ENCODE results near the gene ARHGEF33. TPM values are rescaled to one million over a fixed set of nuclear protein-coding genes. Genes with fewer than 3 reads are reported as not detected.

The ARHGEF33 gene
- total and polyA plus RNA-seq, 5 experiments from 2014 or later: 1.0 TPM; not detected in 4

DNA sequence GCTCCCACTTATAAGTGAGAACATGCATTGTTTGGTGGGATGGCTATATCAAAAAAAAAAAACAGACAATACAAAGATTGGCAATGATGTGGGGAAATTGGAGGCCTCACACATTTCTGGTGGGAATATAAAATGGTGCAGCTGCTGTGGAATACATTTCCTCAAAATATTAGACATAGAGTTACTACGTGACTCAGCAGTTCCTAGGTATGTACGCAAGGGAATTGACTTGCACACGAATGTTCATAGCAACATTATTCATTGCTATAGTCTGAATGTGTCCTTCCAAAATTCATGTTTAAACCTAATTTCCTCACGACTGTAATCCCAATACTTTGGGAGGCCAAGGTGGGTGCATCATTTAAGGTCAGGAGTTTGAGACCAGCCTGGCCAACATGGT lies 2.3 kb upstream of the ARHGEF33 start:
- Mint-ChIP-seq H3K27me3 (no peaks in the 10 kb centered on the region), H3K4me3 (no peak overlapping the region)
- POLR2A ChIA-PET: no interaction called here

DNA sequence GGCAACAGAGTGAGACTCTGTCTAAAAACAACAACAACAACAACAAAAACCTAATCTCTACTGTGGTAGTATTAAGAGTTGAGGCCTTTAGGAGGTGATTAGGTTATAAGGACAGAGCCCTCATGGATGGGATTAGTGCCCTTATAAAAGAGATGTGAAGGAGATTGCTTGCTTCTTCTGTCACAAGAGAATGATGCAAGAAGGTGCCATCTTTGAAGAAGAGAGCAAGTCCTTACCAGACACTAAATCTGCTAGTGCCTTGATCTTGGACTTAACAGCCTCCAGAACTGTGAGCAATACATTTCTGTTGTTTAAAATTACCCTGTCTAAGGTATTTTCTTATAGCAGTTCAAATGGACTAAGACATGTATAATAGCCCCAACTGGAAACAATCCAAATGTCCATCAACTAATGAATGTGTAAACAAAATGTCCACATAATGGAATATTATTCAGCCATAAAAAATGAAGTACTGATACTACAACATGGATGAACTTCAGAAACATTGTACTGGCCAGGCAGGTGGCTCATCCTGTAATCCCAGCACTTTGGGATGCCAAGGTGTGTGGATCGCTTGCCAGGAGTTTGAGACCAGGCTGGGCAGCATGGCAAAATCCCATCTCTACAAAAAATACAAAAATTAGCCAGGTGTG lies 1.6 kb upstream of the ARHGEF33 start:
- DNase-seq (no peak), ATAC-seq (no peak)
- Mint-ChIP-seq H3K4me1 (no peaks in the 10 kb centered on the region), H3K27me3 (no peaks in the 10 kb centered on the region), H3K9me3 (peaks cover 0 to 2% (median 0%) of the 10 kb centered on the region in 9 donors), H3K4me3 (no peak overlapping the region), H3K36me3 (peaks cover 0 to 2% (median 0%) of the 10 kb centered on the region in 3 donors), H3K27ac (no peak overlapping the region)
- POLR2A ChIA-PET: no interaction called here

More for the DNA sequence above, 2.3 kb upstream of the ARHGEF33 start:
- no peak for DNase-seq
- peaks cover 0 to 2% (median 0%) of the 10 kb centered on the region in 9 donors for H3K9me3 Mint-ChIP-seq
- ATAC-seq: no peak
- H3K4me1 Mint-ChIP-seq: no peaks in the 10 kb centered on the region
- H3K36me3 Mint-ChIP-seq: peaks cover 0 to 2% (median 0%) of the 10 kb centered on the region in 3 donors
- H3K27ac Mint-ChIP-seq: no peak overlapping the region

DNA sequence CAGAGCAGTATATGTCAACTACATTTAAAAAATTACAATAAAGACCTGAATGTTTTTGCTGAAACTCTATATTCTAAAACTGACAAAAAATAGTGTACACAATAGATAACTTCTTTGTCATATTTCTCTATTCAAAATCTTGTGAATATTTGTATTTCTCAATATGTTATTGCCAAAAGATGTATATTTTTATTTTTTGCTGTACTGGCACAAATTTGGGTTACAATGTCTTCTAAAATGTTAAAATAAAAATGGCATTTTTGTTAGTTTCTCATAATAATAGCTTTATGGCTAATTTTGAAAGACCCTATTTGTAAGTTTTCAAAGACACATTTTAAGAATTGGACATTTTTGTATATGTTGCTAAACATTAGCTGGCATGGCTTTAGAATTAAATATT lies 630 bp upstream of the ARHGEF33 start:
- Mint-ChIP-seq H3K4me3 (no peak overlapping the region), H3K4me1 (no peaks in the 10 kb centered on the region), H3K27ac (no peak overlapping the region), H3K36me3 (peaks cover 0 to 2% (median 0%) of the 10 kb centered on the region in 3 donors), H3K9me3 (peaks cover 0 to 2% (median 0%) of the 10 kb centered on the region in 9 donors), H3K27me3 (no peaks in the 10 kb centered on the region)
- no peak for ATAC-seq
- no peak for DNase-seq
- POLR2A ChIA-PET: no interaction called here

DNA sequence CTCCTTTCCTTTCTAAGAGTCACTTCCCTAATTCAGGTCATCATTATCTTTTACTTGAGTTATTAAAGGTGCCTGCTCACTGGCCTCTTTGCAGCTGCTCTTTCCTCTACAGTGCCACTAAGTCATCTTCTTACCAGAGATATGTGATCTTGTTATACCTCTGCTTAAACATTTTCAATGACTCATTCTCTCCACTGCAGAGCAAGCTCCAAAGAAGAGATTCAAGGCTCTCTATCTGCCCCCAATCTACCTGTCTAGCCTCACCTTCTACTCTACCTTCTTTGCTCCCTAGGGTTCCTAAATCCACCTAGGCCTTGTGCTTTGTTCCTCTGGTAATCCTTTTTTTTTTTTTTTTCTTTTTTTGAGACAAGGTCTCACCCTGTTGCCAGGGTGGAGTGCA lies 3.1 kb downstream of the ARHGEF33 start:
- Mint-ChIP-seq H3K36me3 (no peaks in the 10 kb centered on the region), H3K9me3 (peaks cover 0 to 2% (median 0%) of the 10 kb centered on the region in 9 donors), H3K27me3 (peaks cover 0 to 9% (median 3%) of the 10 kb centered on the region in 5 donors), H3K4me1 (no peaks in the 10 kb centered on the region), H3K4me3 (no peak overlapping the region), H3K27ac (peak overlapping the region in 1 of 10 donors; percentile 24)
- no peak for ATAC-seq
- no peak for DNase-seq
- POLR2A ChIA-PET: no interaction called here

DNA sequence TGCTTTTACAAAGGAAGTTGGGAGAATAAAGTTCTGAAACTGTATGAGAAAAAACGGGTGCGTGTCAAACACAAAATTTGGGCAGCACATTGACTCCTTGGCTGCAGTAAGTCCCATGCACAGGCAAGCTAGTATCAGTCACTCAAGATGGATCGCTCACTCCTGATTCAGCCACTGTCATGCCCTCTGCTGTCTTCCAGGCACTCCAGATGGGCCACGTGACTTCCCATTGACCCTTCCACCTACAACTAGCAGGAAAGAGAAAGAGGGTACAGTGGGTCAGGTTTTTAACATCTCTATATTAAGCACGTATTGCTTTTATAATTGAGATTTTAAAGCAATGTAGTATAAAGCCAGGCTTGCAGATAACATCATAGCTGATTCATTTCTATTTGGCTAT lies 8.6 kb downstream of the ARHGEF33 start:
- Mint-ChIP-seq H3K36me3 (no peaks in the 10 kb centered on the region), H3K4me1 (no peaks in the 10 kb centered on the region), H3K9me3 (no peaks in the 10 kb centered on the region), H3K27me3 (peaks cover 2 to 11% (median 4%) of the 10 kb centered on the region in 5 donors), H3K4me3 (no peak overlapping the region), H3K27ac (no peak overlapping the region)
- POLR2A ChIA-PET: no interaction called here
- DNase-seq (no peak), ATAC-seq (no peak)

DNA sequence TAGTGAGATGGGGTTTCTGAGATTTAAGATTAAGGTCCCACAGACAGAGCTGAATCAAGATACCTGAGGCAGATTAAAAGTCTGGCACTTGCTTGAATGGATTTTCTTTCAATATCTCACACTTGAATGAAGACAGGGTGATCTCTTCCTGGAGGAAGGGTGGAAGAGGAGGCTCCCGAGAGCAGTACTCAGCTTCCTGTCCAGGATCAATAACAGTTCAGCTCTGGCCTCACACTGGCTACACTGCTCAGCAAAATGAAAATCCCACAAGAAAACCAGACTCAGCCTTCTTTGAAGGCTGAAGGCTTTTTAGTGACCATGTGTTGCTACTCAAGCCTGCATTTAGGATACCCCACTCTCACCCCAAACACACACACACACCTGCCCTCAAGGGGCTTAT lies 11.1 kb downstream of the ARHGEF33 start:
- H3K4me3 Mint-ChIP-seq: no peak overlapping the region
- POLR2A ChIA-PET: no interaction called here
- no peaks in the 10 kb centered on the region for H3K4me1 Mint-ChIP-seq
- H3K36me3 Mint-ChIP-seq: no peaks in the 10 kb centered on the region
- ATAC-seq (no peak), DNase-seq (no peak)
- no peaks in the 10 kb centered on the region for H3K9me3 Mint-ChIP-seq
- H3K27ac Mint-ChIP-seq: no peak overlapping the region
- H3K27me3 Mint-ChIP-seq: peaks cover 2 to 11% (median 4%) of the 10 kb centered on the region in 5 donors

DNA sequence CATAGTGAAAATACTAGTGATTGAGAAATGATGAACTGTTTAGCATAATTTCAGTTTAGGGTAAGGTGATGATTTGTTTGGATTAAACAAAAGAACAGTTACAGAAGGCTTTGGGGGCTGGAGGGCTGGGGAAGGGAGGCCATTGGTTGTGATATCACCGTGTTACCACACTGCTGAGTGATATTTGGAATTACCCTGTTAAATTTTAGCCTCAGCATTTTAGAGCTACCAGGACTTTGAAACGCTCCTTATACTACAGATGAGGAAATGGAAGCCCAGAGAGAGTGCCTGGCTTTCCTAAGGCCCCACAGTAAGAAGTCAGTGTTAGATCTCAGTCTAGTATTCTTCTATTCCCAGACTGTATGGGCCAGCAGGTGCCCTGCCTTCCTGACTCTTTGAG lies 15.6 kb downstream of the ARHGEF33 start:
- DNase-seq (no peak), ATAC-seq (no peak)
- Mint-ChIP-seq H3K27me3 (no peaks in the 10 kb centered on the region), H3K9me3 (no peaks in the 10 kb centered on the region), H3K27ac (peak overlapping the region in 1 of 10 donors; percentile 3), H3K4me3 (no peak overlapping the region), H3K36me3 (no peaks in the 10 kb centered on the region), H3K4me1 (no peaks in the 10 kb centered on the region)
- POLR2A ChIA-PET: no interaction called here

DNA sequence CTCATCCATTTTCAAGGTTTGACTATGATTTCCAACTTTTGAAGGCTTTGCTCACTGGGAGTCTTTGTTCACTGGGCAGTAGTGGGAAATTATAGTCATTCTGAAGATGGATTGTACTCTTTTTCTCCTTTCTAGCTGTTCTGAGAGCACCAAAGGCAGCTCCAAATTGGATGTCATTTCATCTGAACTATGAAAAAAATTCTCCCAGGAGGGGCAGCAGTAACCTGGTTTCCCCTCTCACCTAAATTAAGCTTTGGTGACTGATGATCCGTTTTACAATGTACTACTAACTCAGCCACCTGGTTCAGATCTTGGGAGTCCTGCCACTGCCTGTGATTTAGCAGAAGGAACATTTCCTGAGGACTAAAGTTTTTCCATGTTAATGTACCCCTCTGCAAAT lies 17.6 kb downstream of the ARHGEF33 start:
- POLR2A ChIA-PET: interaction anchor here (0.7 kb wide), 1 partner anchor 15 kb away, joined by 3 read pairs; no protein-coding TSS in a partner anchor
- no peak for DNase-seq
- H3K9me3 Mint-ChIP-seq: no peaks in the 10 kb centered on the region
- no peak overlapping the region for H3K4me3 Mint-ChIP-seq
- no peak overlapping the region for H3K27ac Mint-ChIP-seq
- H3K27me3 Mint-ChIP-seq: no peaks in the 10 kb centered on the region
- no peak for ATAC-seq
- H3K4me1 Mint-ChIP-seq: no peaks in the 10 kb centered on the region
- no peaks in the 10 kb centered on the region for H3K36me3 Mint-ChIP-seq

DNA sequence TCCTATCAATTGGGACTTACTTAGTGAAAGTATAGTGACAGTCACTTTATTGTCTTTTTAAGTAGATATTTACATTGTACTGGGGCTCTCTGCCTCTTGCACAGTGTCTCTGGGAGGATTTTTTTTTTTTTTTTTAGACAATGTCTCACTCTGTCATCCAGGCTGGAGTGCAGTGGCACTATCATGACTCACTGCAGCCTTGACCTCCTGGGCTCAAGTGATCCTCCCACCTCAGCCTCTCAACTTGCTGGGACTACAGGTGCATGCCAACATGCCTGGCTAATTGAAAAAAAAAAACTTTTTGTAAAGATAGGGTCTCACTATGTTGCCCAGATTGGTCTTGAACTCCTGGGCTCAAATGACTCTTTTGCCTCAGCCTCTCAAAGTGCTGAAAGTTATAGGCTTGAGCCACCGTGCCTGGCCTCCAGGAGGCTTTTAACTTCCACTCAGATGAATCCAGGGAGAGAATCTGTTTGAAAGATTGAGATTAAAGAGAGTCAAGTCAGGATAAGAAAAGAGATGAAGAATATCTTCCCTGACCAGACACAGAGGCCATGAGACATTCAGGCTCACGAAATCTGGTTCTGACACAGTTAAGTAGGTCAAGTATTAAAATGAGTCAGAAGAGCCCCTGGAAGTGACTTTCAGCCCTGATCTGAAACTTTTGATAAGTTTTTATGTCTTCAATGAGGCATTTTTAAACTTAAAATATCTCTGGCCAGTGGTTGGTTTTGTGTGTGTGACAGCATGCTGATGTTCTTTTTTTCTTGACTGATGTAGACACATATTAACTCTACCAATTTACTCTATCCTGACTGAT lies 18.3 kb downstream of the ARHGEF33 start:
- Mint-ChIP-seq H3K27ac (peak overlapping the region in 1 of 10 donors; percentile 4), H3K9me3 (no peaks in the 10 kb centered on the region), H3K36me3 (no peaks in the 10 kb centered on the region), H3K4me1 (no peaks in the 10 kb centered on the region), H3K4me3 (no peak overlapping the region), H3K27me3 (no peaks in the 10 kb centered on the region)
- ATAC-seq (no peak), DNase-seq (no peak)
- POLR2A ChIA-PET: interaction anchor here (0.7 kb wide), 1 partner anchor 14 kb away, joined by 3 read pairs; no protein-coding TSS in a partner anchor

DNA sequence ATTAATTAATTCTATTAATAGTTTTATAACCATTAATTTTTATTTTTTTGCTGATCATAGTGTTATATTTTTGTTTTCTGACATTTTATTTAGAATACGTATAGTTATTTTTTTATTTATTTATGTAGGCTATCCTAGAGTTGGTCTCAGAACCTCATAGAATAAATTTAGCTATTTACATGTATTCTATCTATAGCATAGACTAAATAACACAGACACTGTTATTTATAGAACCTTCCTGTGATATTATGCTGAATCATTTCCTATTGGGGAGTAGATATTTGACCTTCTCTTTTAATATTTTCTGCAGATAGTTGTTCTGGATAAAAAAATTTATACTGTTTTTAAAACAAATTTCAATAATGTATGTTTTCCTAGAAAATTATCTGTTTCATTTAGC lies 20.2 kb downstream of the ARHGEF33 start:
- Mint-ChIP-seq H3K27ac (no peak overlapping the region), H3K4me1 (no peaks in the 10 kb centered on the region), H3K9me3 (no peaks in the 10 kb centered on the region), H3K27me3 (no peaks in the 10 kb centered on the region), H3K36me3 (no peaks in the 10 kb centered on the region), H3K4me3 (no peak overlapping the region)
- POLR2A ChIA-PET: no interaction called here
- no peak for DNase-seq
- no peak for ATAC-seq

DNA sequence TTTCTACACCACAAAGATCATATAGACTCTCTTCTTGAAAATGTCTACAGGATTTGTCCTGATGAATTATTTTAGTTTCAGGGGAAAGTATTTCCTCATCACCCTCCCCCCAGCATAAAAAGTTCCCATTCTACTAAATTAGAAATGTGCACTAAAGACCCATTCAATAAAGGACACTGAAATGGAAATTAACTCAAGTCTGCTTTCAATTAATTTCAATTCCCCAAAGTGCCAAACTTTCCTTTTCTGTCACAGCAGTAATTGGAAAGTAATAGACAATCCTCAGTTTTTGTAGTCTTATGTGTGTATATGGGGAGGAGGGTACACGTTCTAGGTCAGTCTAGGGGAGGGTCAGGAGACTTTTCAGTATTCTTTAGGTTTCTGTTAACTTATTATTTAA lies 21.5 kb downstream of the ARHGEF33 start:
- POLR2A ChIA-PET: no interaction called here
- H3K9me3 Mint-ChIP-seq: no peaks in the 10 kb centered on the region
- H3K4me1 Mint-ChIP-seq: no peaks in the 10 kb centered on the region
- no peak overlapping the region for H3K27ac Mint-ChIP-seq
- ATAC-seq: no peak
- no peaks in the 10 kb centered on the region for H3K36me3 Mint-ChIP-seq
- no peaks in the 10 kb centered on the region for H3K27me3 Mint-ChIP-seq
- H3K4me3 Mint-ChIP-seq: no peak overlapping the region
- DNase-seq: no peak

DNA sequence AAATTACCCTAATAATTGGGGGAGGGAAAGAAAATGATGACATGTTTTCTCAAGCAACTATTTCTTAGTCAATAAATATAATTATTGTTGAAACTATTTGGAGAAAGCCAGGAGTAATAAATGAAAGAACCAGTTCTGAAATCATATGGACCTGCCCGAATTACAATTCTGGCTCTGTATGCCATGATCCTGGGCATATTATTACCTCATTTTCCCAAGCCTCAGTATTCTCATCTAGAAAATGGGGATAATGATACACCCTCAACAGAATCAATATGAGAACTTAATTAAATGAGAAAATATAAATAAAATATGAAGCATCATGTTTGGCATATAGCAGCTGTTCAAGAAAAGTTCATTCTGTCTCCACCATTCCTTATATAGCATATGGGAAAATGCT lies 22.9 kb downstream of the ARHGEF33 start:
- POLR2A ChIA-PET: no interaction called here
- DNase-seq: no peak
- Mint-ChIP-seq H3K4me3 (no peak overlapping the region), H3K36me3 (no peaks in the 10 kb centered on the region), H3K27ac (no peak overlapping the region), H3K4me1 (no peaks in the 10 kb centered on the region), H3K9me3 (no peaks in the 10 kb centered on the region), H3K27me3 (no peaks in the 10 kb centered on the region)
- ATAC-seq: no peak

DNA sequence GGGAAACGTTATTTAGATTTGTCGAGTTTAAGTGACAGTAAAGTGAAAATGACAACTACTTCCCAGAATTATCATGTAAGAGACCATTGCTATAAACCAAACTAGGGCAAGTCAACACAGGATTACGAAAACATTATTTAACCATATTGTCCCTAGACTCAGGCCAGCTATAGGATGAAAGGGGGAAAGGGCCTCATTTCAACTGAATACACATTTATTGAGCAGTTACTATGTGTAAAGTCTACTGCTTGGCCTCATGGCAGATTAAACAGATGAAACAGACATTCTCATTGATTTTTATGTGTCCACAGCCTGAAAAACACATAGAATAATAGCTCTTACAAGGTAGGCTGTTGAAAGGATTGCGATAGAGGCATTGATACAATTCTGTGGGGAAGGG lies 32.7 kb downstream of the ARHGEF33 start:
- Mint-ChIP-seq H3K27me3 (peaks cover 0 to 1% (median 0%) of the 10 kb centered on the region in 5 donors), H3K27ac (no peak overlapping the region), H3K9me3 (no peaks in the 10 kb centered on the region), H3K36me3 (no peaks in the 10 kb centered on the region), H3K4me1 (no peaks in the 10 kb centered on the region), H3K4me3 (no peak overlapping the region)
- POLR2A ChIA-PET: interaction anchor here (0.5 kb wide), 1 partner anchor 15 kb away, joined by 3 read pairs; no protein-coding TSS in a partner anchor
- ATAC-seq: no peak
- no peak for DNase-seq
